ENCODE results near the gene HLA-DRA. TPM values are rescaled to one million over a fixed set of nuclear protein-coding genes. Genes with fewer than 3 reads are reported as not detected.

The HLA-DRA gene
- total RNA-seq, 1 experiment from 2014 or later = 283 TPM

GRCh38 chr6:32426338-32426737, 13.3 kb upstream of the HLA-DRA start:
- BruUV-seq (replicated peaks) = no TSS peak
- Mint-ChIP-seq H3K27me3 (ENCODE audit: unreplicated experiment) (peaks cover 63% of the 10 kb centered on the region), H3K27ac (ENCODE audit: unreplicated experiment) (no peak overlapping the region), H3K9me3 (ENCODE audit: low read depth, unreplicated experiment) (no peaks in the 10 kb centered on the region), H3K36me3 (ENCODE audit: insufficient read depth, unreplicated experiment) (no peaks in the 10 kb centered on the region), H3K4me3 (ENCODE audit: low read depth, unreplicated experiment) (no peak overlapping the region), H3K4me1 (ENCODE audit: low read depth, unreplicated experiment) (no peaks in the 10 kb centered on the region)
- no peak for DNase-seq
- intact Hi-C loops (cut with micrococcal nuclease; ENCODE audit: unreplicated experiment) = no loop called here
- CTCF ChIA-PET = no interaction called here
- TF ChIP-seq CTCF (IDR thresholded peaks at IDR 0.05; ENCODE audit: unreplicated experiment) = no peak

- no TSS peak for BruUV-seq (replicated peaks)
- CTCF ChIA-PET = no interaction called here
- H3K4me1 Mint-ChIP-seq (ENCODE audit: low read depth, unreplicated experiment) = no peaks in the 10 kb centered on the region
- no peak overlapping the region for H3K4me3 Mint-ChIP-seq (ENCODE audit: low read depth, unreplicated experiment)
- no peak for TF ChIP-seq CTCF (IDR thresholded peaks at IDR 0.05; ENCODE audit: unreplicated experiment)
- no peaks in the 10 kb centered on the region for H3K36me3 Mint-ChIP-seq (ENCODE audit: insufficient read depth, unreplicated experiment)
- H3K9me3 Mint-ChIP-seq (ENCODE audit: low read depth, unreplicated experiment) = no peaks in the 10 kb centered on the region
- no peak overlapping the region for H3K27ac Mint-ChIP-seq (ENCODE audit: unreplicated experiment)
- H3K27me3 Mint-ChIP-seq (ENCODE audit: unreplicated experiment) = peaks cover 55% of the 10 kb centered on the region
- DNase-seq = no peak
- intact Hi-C loops (cut with micrococcal nuclease; ENCODE audit: unreplicated experiment) = no loop called here
Observed at GRCh38 chr6:32427218-32427617, 12.5 kb upstream of the HLA-DRA start.

- no peaks in the 10 kb centered on the region for H3K9me3 Mint-ChIP-seq (ENCODE audit: low read depth, unreplicated experiment)
- no peaks in the 10 kb centered on the region for H3K36me3 Mint-ChIP-seq (ENCODE audit: insufficient read depth, unreplicated experiment)
- no peaks in the 10 kb centered on the region for H3K4me1 Mint-ChIP-seq (ENCODE audit: low read depth, unreplicated experiment)
- TF ChIP-seq CTCF (IDR thresholded peaks at IDR 0.05; ENCODE audit: unreplicated experiment) = no peak
- no TSS peak for BruUV-seq (replicated peaks)
- H3K27me3 Mint-ChIP-seq (ENCODE audit: unreplicated experiment) = peaks cover 55% of the 10 kb centered on the region
- H3K27ac Mint-ChIP-seq (ENCODE audit: unreplicated experiment) = no peak overlapping the region
- CTCF ChIA-PET = interaction anchor here (0.6 to 0.8 kb wide), 2 partner anchors 8 to 585 kb away, joined by 5 to 7 read pairs; no protein-coding TSS in a partner anchor
- intact Hi-C loops (cut with micrococcal nuclease; ENCODE audit: unreplicated experiment) = no loop called here
- DNase-seq = no peak
- H3K4me3 Mint-ChIP-seq (ENCODE audit: low read depth, unreplicated experiment) = no peak overlapping the region
Observed at GRCh38 chr6:32427934-32428474, 11.7 kb upstream of the HLA-DRA start.

- no peaks in the 10 kb centered on the region for H3K9me3 Mint-ChIP-seq (ENCODE audit: low read depth, unreplicated experiment)
- BruUV-seq (replicated peaks) = no TSS peak
- DNase-seq = no peak
- CTCF ChIA-PET = interaction anchor here (0.8 kb wide), 1 partner anchor 11 kb away, joined by 3 read pairs; no protein-coding TSS in a partner anchor
- H3K27ac Mint-ChIP-seq (ENCODE audit: unreplicated experiment) = no peak overlapping the region
- H3K36me3 Mint-ChIP-seq (ENCODE audit: insufficient read depth, unreplicated experiment) = no peaks in the 10 kb centered on the region
- H3K4me1 Mint-ChIP-seq (ENCODE audit: low read depth, unreplicated experiment) = no peaks in the 10 kb centered on the region
- TF ChIP-seq CTCF (IDR thresholded peaks at IDR 0.05; ENCODE audit: unreplicated experiment) = no peak
- no peak overlapping the region for H3K4me3 Mint-ChIP-seq (ENCODE audit: low read depth, unreplicated experiment)
- intact Hi-C loops (cut with micrococcal nuclease; ENCODE audit: unreplicated experiment) = loop anchor here (5.0 kb wide), 1 partner anchor 357 kb away; no protein-coding TSS in a partner anchor
- peaks cover 60% of the 10 kb centered on the region for H3K27me3 Mint-ChIP-seq (ENCODE audit: unreplicated experiment)
Observed at GRCh38 chr6:32430179-32430578, 9.5 kb upstream of the HLA-DRA start.
